Medulla oblongata (tissue), 1 donor: Measurements from ENCODE around the gene SMPD3.
A peak's percentile ranks its signal among the peaks of the same experiment; 100 is the strongest.

Experiments
- DNase-seq: peaks from one replicate; pipeline ENCODE4 v3.0.0-alpha.2; 2015; ENCODE audit errors: extremely low spot score

The SMPD3 gene

DNA sequence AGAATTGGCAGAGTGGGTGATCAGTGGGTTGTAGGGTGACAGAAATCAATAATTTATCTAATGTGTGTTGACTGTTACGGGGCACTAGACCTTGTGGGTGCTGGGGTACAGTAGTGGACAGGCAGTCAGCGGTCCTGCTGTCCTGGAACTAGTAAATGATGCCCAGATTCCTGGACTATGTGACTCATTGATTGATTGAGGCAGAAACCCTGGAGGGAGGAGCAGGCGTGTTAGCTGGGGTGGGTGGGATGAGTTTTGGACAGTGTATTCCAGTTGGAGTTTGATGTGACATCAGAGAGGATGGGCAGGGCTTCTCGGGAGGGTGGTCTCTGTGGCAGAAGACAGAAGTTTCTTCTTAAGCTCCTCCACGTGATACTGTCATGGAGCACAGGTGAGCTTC, 113.1 kb downstream of the SMPD3 start:
- DNase-seq, result no peak

DNA sequence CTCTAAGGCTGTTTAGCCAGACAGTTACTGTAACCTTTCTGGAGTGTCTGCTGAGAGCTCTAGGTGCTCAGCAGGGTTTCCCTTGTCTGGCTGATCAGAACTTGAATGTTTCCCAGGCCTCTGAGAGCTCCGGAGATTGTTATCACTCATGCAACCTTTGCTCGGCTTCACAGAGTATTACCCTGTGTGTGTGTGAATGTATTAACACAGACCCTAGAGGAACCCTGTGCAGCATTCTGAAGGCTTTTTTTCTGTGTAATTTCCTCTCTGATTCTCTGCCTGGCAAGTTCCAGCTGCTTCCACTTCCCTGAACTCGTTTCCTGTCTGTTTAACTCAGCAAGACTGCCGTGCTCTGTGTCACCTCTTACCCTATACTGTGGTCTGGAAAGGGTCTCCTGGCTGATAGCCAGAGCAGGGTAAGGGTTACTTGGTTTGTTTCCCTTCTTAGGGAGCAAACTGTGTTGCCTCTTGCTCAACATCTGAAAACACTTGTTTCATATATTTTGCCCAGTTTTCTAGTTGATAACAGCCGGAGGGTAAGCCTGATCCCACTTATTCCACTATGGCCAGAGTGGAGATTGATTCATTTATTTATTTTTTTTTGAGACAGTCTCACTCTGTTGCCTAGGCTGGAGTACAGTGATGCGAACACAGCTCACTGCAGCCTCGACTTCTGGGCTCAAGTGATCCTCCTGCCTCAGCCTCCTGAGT, 115.7 kb downstream of the SMPD3 start:
- peak; percentile 84 for DNase-seq

DNA sequence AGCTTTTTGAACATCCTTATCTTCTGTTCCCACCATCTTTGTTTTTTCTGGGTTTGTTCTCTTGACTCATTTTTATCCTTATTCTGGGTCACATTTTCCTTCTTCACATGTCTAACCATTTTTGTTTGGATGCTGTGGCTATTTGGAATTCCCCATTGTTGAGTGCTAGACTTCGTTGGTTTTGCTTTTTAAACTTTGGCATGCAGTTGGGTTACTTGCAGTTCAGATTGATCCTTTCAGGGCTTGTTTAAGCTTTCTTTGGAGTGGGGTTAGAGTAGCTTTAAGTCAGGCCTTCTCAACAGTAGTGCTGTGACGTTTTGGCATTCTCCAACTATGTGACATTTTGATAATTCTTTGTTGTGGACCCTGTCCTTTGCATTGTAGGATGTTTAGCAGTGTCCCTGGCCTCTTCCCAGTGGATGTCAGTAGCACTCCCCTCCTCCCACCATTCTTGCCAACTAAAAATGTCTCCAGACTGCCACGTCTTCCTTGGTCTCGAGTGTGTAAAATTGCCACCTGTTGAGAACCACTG, 116.4 kb downstream of the SMPD3 start:
- DNase-seq, result no peak

DNA sequence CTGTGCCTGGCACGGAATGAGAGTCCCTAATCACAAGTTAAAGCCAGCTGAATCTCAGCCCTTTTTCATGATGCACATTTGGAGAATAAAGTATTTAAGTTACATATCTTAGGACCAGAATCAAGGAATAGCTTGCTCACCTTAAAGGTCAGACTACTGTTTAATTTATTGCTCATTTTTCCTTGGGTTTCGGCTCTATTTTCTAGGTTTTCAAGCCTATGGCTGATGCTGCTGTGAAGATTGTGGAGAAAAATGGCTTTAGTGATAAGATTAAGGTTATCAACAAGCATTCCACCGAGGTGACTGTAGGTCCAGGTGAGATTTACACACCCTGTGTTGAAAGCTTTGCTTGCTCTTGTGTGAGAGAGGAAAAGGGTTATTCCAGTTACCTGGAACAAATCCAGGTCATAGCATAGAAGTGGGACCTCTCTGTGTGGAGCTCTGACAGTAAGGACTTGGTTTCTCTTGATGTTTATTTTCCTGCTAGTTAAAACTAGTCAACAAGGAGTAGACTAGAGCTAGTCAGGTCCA, 119.4 kb downstream of the SMPD3 start:
- DNase-seq, result no peak

DNA sequence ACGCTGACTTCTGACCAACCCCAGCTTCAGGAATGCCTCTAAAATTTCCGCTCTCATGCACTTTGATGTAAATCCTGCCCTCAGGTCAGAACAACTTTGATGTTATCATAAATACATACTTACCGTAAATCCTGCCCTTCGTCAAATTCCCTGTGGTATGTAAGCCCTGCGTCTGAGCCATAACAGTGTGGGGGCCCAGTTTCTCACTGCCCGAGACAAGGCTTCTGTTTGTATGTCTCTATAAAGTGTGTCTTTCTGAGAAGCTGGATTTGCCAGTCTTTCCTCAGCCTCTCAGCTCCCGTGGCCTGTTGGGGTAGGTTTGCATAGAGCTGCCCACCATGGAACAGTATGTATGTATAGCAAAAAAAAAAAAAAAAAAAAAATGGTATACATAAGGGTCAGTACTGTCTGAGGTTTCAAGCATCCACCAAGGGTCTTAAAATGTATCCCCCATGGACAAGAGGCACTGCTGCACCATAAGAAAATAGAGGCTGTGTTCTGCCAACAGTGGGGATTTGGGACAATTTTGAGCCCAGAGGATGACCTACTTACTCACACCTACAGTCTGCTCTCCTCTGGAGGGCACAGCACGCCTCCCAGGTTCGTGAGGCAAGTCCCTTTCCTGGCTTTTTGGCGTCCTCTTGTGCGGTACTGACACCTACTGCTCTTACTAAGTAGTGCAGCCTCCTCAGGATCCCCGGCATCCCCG, 120.0 kb downstream of the SMPD3 start:
- DNase-seq, result peak; percentile 95

DNA sequence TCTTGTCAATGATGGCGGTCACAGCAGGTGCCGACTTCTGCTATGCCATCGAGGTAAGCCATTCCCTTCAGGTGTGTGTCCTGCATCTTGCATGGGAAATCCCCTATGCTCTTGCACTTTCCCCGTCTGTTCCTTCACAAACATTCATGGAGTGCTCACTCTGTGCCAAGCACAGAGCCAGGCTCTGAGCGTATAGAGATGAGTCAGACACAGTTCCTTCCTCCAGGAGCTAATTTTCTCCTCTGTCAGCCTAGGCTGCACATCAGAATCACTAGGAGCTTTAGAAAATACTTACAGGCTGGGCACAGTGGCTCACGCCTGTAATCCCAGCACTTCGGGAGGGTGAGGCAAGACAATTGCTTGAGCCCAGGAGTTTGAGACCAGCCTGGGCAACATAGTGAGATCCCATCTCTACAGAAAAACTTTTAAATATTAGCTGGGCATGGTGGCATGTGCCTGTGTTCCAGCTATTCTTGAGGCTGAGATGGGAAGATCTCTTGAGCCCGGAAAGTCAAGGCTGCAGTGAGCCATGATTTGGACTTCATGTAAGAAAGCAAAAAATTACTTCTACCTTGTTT, 123.4 kb downstream of the SMPD3 start:
- no peak for DNase-seq

DNA sequence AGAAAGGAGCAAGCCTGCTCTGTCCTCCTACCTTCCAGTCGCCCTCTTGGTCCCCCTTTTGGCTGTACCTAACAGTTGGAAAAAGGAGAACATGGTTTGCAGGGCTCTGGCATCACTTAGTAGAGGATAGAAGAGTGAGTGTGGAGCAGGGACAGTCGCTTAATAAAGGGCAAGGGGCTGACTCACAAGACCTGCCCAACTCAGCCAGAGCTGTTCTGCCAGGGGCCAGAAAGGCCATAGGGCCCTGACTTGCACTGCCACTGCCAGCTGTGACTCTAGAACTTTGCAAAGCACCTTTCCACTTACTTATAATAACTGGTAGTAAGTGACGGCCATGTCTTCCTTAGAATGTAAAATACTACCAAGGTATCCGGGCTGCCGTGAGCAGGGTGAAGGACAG, 124.0 kb downstream of the SMPD3 start:
- no peak for DNase-seq

DNA sequence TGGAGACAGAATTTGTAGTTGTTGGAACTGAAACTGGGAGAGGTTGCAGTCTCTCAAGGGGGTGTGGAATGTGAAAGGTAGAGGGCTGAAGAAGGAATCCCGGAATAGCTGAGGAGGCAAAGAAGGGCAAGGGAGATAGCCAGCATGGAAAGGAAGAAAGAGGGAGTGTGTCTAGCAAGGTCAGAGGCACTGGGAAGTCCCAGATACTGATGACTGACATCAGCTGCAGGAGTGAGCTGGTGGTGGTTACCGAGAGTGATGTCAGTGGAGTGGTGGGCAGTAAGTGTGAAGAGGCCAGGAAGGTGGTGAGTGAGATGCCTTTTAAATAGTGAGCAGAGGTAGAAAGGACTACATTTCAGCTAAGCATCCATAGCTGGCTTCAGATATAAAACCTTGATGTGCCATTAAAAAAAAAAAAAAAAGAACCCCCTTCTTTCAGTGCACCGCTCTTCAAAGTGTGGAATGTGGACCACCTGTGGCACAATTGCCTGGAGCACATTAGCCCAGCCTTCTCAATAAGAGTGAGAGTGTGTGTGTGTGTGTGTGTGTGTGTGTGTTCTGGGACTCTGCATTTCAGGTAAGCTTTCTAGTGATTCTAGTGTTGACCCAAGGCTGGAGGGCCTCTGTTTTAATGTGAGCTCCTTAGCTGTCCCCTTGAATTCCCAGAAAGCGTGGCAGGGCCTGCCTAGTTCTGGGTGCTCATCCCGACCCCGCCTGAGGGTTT, 129.0 kb downstream of the SMPD3 start:
- no peak for DNase-seq

DNA sequence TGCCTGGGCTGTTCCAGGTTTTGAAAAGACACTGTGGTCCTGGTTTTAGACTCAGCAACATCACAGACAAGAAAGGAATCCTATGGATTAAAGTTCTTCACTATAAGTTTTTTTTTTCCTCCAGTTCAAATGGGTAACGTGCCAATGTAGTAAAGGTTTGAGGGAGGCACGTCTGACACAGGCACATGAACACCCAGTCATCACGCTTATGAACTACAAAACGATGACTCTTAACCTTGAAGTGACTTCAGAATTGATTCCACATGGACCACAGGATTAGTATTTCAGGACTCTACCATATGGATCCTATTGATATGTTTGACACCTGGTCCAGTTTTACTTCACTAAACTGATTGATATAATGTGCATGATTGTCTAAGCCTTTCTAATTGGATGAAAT, 135.2 kb downstream of the SMPD3 start:
- DNase-seq, result no peak

DNA sequence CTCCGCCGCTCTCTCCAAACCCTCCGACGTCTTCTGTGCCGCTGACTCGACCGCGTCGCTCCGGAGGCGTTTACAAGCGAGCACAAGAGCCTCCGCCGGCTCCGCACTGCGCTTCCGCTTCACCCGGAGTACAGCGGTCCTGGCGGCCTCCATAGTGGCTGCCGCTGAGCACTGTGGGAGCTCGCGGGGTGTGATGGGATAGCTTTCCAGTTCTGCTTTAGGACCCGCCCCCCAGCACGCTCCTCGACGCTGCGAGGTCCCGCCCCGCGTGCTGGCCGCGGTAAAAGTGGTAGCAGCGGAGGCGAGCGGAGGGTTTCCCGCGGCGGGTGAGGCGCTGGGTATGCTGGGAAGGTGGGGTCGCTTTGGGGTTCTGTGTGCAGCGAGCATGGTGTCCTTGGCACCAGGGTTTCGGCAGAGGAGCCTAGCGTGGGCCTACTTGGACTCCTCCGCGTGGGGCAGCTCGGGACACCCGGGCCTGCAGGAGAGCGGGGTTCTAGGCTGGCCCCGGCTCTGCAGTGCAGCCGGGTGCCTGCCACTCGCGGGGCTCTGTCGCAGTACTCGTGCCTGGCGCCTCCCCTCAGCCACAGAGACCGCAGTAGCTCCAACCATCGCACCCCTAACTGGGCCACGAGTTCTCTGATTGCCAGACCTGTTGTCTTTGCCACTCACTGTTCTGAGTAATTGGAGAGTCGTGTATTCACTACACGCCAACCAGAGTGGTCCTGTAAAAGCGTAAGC, 137.4 kb downstream of the SMPD3 start, which contains the start of the genes PRMT7 and SLC7A6OS:
PRMT7 (plus strand) TSS at position 246 of the 738 bp plus-strand sequence. CDS start 4,961 bp downstream, outside the sequence.
SLC7A6OS (minus strand) TSS at position 173 of the 738 bp plus-strand sequence; CDS start at position 153, 20 bp downstream.
- peak; percentile 93 for DNase-seq

DNA sequence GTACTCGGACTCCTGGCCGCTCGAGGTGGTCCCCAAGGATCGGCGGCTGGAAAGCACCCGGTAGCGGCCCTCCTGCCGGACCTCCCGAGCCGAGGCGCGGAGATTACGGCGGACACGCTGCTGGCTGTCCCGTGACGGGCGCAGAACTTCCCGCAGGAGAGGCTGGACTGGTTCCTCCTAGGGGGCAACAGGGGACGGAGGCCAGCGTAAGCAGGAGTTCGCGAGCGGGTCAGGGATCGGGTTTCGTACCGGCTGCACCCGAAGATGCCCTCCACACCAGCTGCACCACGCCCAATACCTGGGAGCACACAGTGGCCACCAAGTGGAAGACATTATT, 137.9 kb downstream of the SMPD3 start:
- DNase-seq, result no peak

DNA sequence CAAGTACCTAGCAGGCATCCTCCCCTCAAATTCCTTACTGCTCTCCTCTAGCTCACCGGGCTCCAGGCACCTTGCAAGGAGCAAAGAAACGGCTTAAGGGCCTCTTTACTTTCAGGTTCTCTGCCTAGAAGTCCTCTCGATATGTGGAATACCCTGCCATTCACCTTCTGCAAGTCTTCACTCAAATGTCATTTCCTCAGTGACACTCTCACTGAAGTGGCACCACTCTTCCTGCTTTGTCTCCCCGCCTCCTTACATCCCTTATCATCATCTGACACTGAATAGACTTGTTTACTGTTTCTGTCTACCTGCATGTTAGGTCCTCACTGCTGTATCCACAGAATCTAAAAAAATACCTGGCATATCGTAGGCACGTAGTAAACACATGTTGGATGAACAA, 138.5 kb downstream of the SMPD3 start:
- no peak for DNase-seq
